Activated CD8-positive, alpha-beta T cell treated with anti-CD3 and anti-CD28 coated beads, Interleukin-2, amount 10 ng/mL, durations not matched to agents 7 days and 5 days (primary cell): ENCODE measurements around the gene ACTR10. TPM values are rescaled to one million over a fixed set of nuclear protein-coding genes. Genes with fewer than 3 reads are reported as not detected.

Experiments
- ATAC-seq: fragments of 150-1000 bp; cut with Tn5 transposase; one replicate; pipeline ENCODE4 v1.10.0; 2021; ENCODE audit warnings: moderate library complexity
- CTCF ChIA-PET: fragments of 350-600 bp; sonication (Branson Sonifier 250); formaldehyde crosslinking; loops from one replicate; lab custom pipeline; 2021; ENCODE audit warnings: antibody characterized with exemption; lab: Charles Lee
- POLR2A ChIA-PET: fragments of 350-600 bp; sonication (Branson Sonifier 250); formaldehyde crosslinking; loops from one replicate; lab custom pipeline; 2021; ENCODE audit warnings: antibody characterized with exemption; lab: Charles Lee
- DNase-seq: peaks from one replicate; pipeline ENCODE4 v3.0.0-alpha.2; 2020
- H3K27ac Mint-ChIP-seq: one replicate; pipeline ENCODE4 v1.8.0; 2021; ENCODE audit warnings: mild to moderate bottlenecking, mixed read lengths
- H3K27me3 Mint-ChIP-seq: one replicate; pipeline ENCODE4 v1.8.0; 2021; ENCODE audit warnings: low read depth, mixed read lengths
- H3K36me3 Mint-ChIP-seq: one replicate; pipeline ENCODE4 v1.8.0; 2021; ENCODE audit warnings: low read depth, mixed read lengths
- H3K4me1 Mint-ChIP-seq: one replicate; pipeline ENCODE4 v1.8.0; 2021; ENCODE audit warnings: low read depth, mixed read lengths
- H3K4me3 Mint-ChIP-seq: one replicate; pipeline ENCODE4 v1.8.0; 2021; ENCODE audit warnings: mild to moderate bottlenecking, mixed read lengths
- H3K9me3 Mint-ChIP-seq: one replicate; pipeline ENCODE4 v1.8.0; 2022; ENCODE audit warnings: mixed read lengths; ENCODE audit not compliant: insufficient read depth
- total RNA-seq, 2 experiments: library from RNA; stranded (reverse); gene quantifications; one replicate each; pipeline ENCODE4 v1.2.3, GENCODE V29; 2021

The ACTR10 gene
- total RNA-seq, 2 experiments from 2014 or later, result 49.5 to 53.4 TPM

- H3K36me3 Mint-ChIP-seq, result peaks cover 85% of the 10 kb centered on the region
- ATAC-seq (no peak), DNase-seq (no peak)
- no peaks in the 10 kb centered on the region for H3K27me3 Mint-ChIP-seq
- no peak overlapping the region for H3K4me3 Mint-ChIP-seq
- H3K27ac Mint-ChIP-seq, result peak overlapping the region; percentile 23
- no peaks in the 10 kb centered on the region for H3K9me3 Mint-ChIP-seq
- peaks cover 47% of the 10 kb centered on the region for H3K4me1 Mint-ChIP-seq
- ChIA-PET CTCF (no interaction called here), POLR2A (interaction anchor here (0.9 to 2.2 kb wide), 2 partner anchors 13 to 17 kb away, joined by 4 to 6 read pairs; partner anchors contain the start of gene ARID4A)
Measured at GRCh38 chr14:58285132-58285531, 85.2 kb downstream of the ACTR10 start.

Other genes starting within 250 kb of the ACTR10 start
- gene ARMH4, start 47.9 kb upstream of the ACTR10 start, total RNA-seq, result not detected
- 100 to 1,000 TPM; 257 to 275 TPM for gene PSMA3, start 44.7 kb downstream of the ACTR10 start, total RNA-seq
- gene ARID4A, start 98.4 kb downstream of the ACTR10 start, total RNA-seq, result 10 to 100 TPM; 27.0 to 28.0 TPM
- not detected for gene TOMM20L, start 195.8 kb downstream of the ACTR10 start, total RNA-seq
- gene TIMM9, start 227.4 kb downstream of the ACTR10 start, total RNA-seq, result 10 to 100 TPM; 34.6 to 37.7 TPM
- gene KIAA0586, start 227.6 kb downstream of the ACTR10 start, total RNA-seq, result 10 to 100 TPM; 24.9 to 27.0 TPM